GM12892 (cell line): ENCODE measurements around the gene WNK2.

Source experiments
- POLR2A ChIP-seq: IDR thresholded peaks from 2 replicates; pipeline ENCODE4 v1.6.1; 2011; ENCODE audit warnings: low read depth, low read length, control low read depth
- TAF1 ChIP-seq: IDR thresholded peaks from 2 replicates; pipeline ENCODE4 v1.6.1; 2011; ENCODE audit warnings: low read depth, mild to moderate bottlenecking, control low read depth, low read length, borderline replicate concordance

DNA sequence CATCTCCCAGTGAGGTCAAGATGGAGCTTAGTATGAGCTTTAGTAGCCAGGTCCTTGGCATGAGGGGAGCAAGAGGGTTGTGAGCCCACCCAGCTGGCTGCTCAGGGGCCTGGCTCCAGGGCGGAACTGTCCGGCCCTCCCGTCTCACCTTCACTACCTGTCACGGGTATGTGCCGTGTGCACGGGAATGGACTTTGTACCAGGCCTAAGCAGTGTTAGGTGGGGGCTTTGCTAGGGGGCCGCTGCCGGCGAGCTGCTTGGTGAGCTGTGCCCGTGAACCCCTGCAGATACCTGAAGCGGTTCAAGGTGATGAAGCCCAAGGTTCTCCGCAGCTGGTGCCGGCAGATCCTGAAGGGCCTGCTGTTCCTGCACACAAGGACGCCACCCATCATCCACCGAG, 46.7 kb downstream of the WNK2 start:
- TF ChIP-seq POLR2A (no peak), TAF1 (no peak)
